ENCODE data around the gene KLHL33.

DNA sequence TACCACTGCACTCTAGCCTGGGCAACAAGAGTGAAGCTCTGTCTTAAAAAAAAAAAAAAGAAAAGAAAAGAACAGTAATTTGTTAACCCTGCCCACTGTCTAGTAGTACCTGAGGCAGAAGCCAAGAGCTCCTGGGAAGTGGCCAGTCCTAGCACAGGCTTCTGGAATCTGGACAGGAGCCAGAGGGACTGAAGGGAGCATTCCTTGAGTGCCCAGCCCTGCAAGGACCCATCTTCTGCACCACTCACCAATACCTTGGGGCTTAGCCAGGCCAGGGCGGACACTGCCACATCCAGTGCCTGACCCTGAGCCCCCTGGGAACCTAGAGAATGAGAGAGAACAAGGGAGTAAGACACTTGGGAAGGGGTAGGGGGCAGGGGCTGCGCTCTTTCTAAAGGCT lies 58.8 kb downstream of the KLHL33 start:
- TF ChIP-seq YY1 (IDR thresholded peaks at IDR 0.05; ENCODE audit: insufficient read depth, insufficient read length) = no peak
- TF ChIP-seq ZNF274 (IDR thresholded peaks at IDR 0.05; ENCODE audit: low read depth, low read length) = no peak
- TF ChIP-seq SUZ12 (IDR thresholded peaks at IDR 0.05; ENCODE audit: extremely low read depth, insufficient read depth, insufficient read length) = no peak
